HEK293 (cell line): ENCODE measurements around the gene CSAG3.
"Not testable (repeated sequence)": the region's sequence is repeated elsewhere in the genome, so short reads cannot be mapped to it uniquely, and the experiment has no call there.

Experiments used
- CTCF ChIA-PET: fragments of 350-600 bp; formaldehyde crosslinking; extraction: SDS; loops from one replicate; lab custom pipeline; 2021; ENCODE audit warnings: antibody characterized with exemption; lab: Yijun Ruan, JAX
- POLR2A ChIA-PET: fragments of 300-600 bp; formaldehyde crosslinking; extraction: SDS; loops from one replicate; lab custom pipeline; 2020; ENCODE audit warnings: antibody characterized with exemption, inconsistent platforms; lab: Yijun Ruan, JAX
- H3K27ac ChIP-seq: fragments of 200-500 bp; sonication (Bioruptor generic); 2 replicates; pipeline ENCODE4 v1.5.1; 2014; ENCODE audit warnings: low read depth, low read length, control low read depth, inconsistent platforms; ENCODE audit errors: extremely low read depth
- H3K36me3 ChIP-seq, 2 experiments: fragments of 200-500 bp in 1 of 2; sonication (Bioruptor generic) in 1 of 2; 1 replicate in 1 of 2; 2 replicates in 1 of 2; pipeline ENCODE4 v1.5.1; 2014 to 2017; ENCODE audit warnings: inconsistent platforms in 2 of 2, low read length in 2 of 2; ENCODE audit not compliant: control insufficient read depth in 2 of 2, insufficient read depth in 1 of 2
- H3K4me1 ChIP-seq: fragments of 200-500 bp; sonication (Bioruptor generic); 2 replicates; pipeline ENCODE4 v1.5.1; 2014; ENCODE audit warnings: mild to moderate bottlenecking, low read length, inconsistent platforms; ENCODE audit not compliant: control insufficient read depth, insufficient read depth
- H3K4me3 ChIP-seq: 2 replicates; pipeline ENCODE4 v1.5.1; 2011; ENCODE audit warnings: low read depth, mild to moderate bottlenecking, control low read depth, low read length, moderate library complexity
- H3K9me3 ChIP-seq: fragments of 200-500 bp; sonication (Bioruptor generic); 2 replicates; pipeline ENCODE4 v1.5.1; 2014; ENCODE audit warnings: low read depth, low read length, inconsistent platforms; ENCODE audit not compliant: control insufficient read depth, insufficient read depth
- BCL11B ChIP-seq: fragments of 450-650 bp; formaldehyde crosslinking; IDR thresholded peaks from 2 replicates; pipeline ENCODE4 v1.5.1; 2016; ENCODE audit warnings: low read depth, missing biosample characterization, missing genetic modification characterization
- INSM2 ChIP-seq: fragments of 450-650 bp; formaldehyde crosslinking; IDR thresholded peaks from 2 replicates; pipeline ENCODE4 v1.5.1; 2016; ENCODE audit warnings: missing biosample characterization, missing genetic modification characterization
- KLF17 ChIP-seq: fragments of 450-650 bp; formaldehyde crosslinking; IDR thresholded peaks from 2 replicates; pipeline ENCODE4 v1.5.1; 2016; ENCODE audit warnings: missing biosample characterization, missing genetic modification characterization
- MYNN ChIP-seq: fragments of 450-650 bp; formaldehyde crosslinking; IDR thresholded peaks from 2 replicates; pipeline ENCODE4 v1.5.1; 2016; ENCODE audit warnings: missing biosample characterization, missing genetic modification characterization, borderline replicate concordance
- OVOL3 ChIP-seq: fragments of 450-650 bp; formaldehyde crosslinking; IDR thresholded peaks from 2 replicates; pipeline ENCODE4 v1.5.1; 2016; ENCODE audit warnings: missing biosample characterization, missing genetic modification characterization
- PATZ1 ChIP-seq: fragments of 450-650 bp; formaldehyde crosslinking; IDR thresholded peaks from 2 replicates; pipeline ENCODE4 v1.5.1; 2016; ENCODE audit warnings: missing biosample characterization, missing genetic modification characterization
- ZNF112 ChIP-seq: fragments of 450-650 bp; formaldehyde crosslinking; IDR thresholded peaks from 2 replicates; pipeline ENCODE4 v1.5.0; 2017; ENCODE audit warnings: missing biosample characterization, missing genetic modification characterization
- ZNF223 ChIP-seq: fragments of 450-650 bp; formaldehyde crosslinking; IDR thresholded peaks from 2 replicates; pipeline ENCODE4 v1.5.1; 2016; ENCODE audit warnings: missing biosample characterization, missing genetic modification characterization
- ZNF266 ChIP-seq: fragments of 450-650 bp; formaldehyde crosslinking; IDR thresholded peaks from 2 replicates; pipeline ENCODE4 v1.5.1; 2016; ENCODE audit warnings: missing biosample characterization, missing genetic modification characterization, low read depth
- ZNF394 ChIP-seq: fragments of 450-650 bp; formaldehyde crosslinking; IDR thresholded peaks from 2 replicates; pipeline ENCODE4 v1.5.1; 2016; ENCODE audit warnings: missing biosample characterization, missing genetic modification characterization, mild to moderate bottlenecking, moderate library complexity, borderline replicate concordance
- ZNF404 ChIP-seq: fragments of 450-650 bp; formaldehyde crosslinking; IDR thresholded peaks from 2 replicates; pipeline ENCODE4 v1.5.1; 2017; ENCODE audit warnings: missing biosample characterization, missing genetic modification characterization
- ZNF473 ChIP-seq: fragments of 450-650 bp; formaldehyde crosslinking; IDR thresholded peaks from 2 replicates; pipeline ENCODE4 v1.5.1; 2017; ENCODE audit warnings: missing biosample characterization, missing genetic modification characterization
- ZNF544 ChIP-seq: fragments of 450-650 bp; formaldehyde crosslinking; IDR thresholded peaks from 2 replicates; pipeline ENCODE4 v1.5.0; 2017; ENCODE audit warnings: missing biosample characterization, missing genetic modification characterization
- ZNF558 ChIP-seq: fragments of 450-650 bp; formaldehyde crosslinking; IDR thresholded peaks from 2 replicates; pipeline ENCODE4 v1.5.1; 2016; ENCODE audit warnings: missing biosample characterization, missing genetic modification characterization
- ZNF585B ChIP-seq: fragments of 450-650 bp; formaldehyde crosslinking; IDR thresholded peaks from 2 replicates; pipeline ENCODE4 v1.5.1; 2016; ENCODE audit warnings: missing biosample characterization, missing genetic modification characterization
- ZNF639 ChIP-seq: fragments of 450-650 bp; formaldehyde crosslinking; IDR thresholded peaks from 2 replicates; pipeline ENCODE4 v1.5.1; 2016; ENCODE audit warnings: missing biosample characterization, missing genetic modification characterization
- ZNF645 ChIP-seq: fragments of 450-650 bp; formaldehyde crosslinking; IDR thresholded peaks from 2 replicates; pipeline ENCODE4; 2016; ENCODE audit warnings: missing biosample characterization, missing genetic modification characterization
- ZNF677 ChIP-seq: fragments of 450-650 bp; IDR thresholded peaks from 2 replicates; pipeline ENCODE4 v1.5.0; 2018; ENCODE audit warnings: missing biosample characterization, mild to moderate bottlenecking, missing genetic modification characterization, moderate library complexity
- ZNF837 ChIP-seq: fragments of 450-650 bp; formaldehyde crosslinking; IDR thresholded peaks from 2 replicates; pipeline ENCODE4 v1.5.1; 2016; ENCODE audit warnings: missing biosample characterization, missing genetic modification characterization
- ZSCAN4 ChIP-seq: fragments of 450-650 bp; formaldehyde crosslinking; IDR thresholded peaks from 2 replicates; pipeline ENCODE4 v1.5.1; 2017; ENCODE audit warnings: missing biosample characterization, missing genetic modification characterization

Gene CSAG3

GRCh38 chrX:152735101-152735500 lies 23.9 kb upstream of the CSAG3 start (continued):
- TF ChIP-seq PATZ1 (tag by site-specific recombination) (no peak), ZNF394 (no peak), ZNF639 (tag by site-specific recombination) (no peak), KLF17 (tag by site-specific recombination) (no peak), ZNF645 (tag by site-specific recombination) (no peak), BCL11B (no peak), ZNF266 (no peak), ZNF473 (tag by site-specific recombination) (no peak)
- TF ChIP-seq, all 188 proteins: peak for 0

GRCh38 chrX:152735860-152736511 lies 23.0 kb upstream of the CSAG3 start:
- H3K27ac ChIP-seq, result no peak overlapping the region
- no peak for TF ChIP-seq MYNN (tag by site-specific recombination)
- TF ChIP-seq ZNF112, result no peak
- no peak for TF ChIP-seq INSM2 (tag by site-specific recombination)
- no peak for TF ChIP-seq ZNF677 (tag by site-specific recombination)
- TF ChIP-seq ZNF837, result no peak
- no peak for TF ChIP-seq OVOL3
- TF ChIP-seq ZNF223, result no peak
- TF ChIP-seq ZSCAN4 (tag by site-specific recombination), result no peak
- TF ChIP-seq ZNF544 (tag by site-specific recombination), result no peak
- no peak for TF ChIP-seq ZNF404 (tag by site-specific recombination)
- TF ChIP-seq ZNF585B, result no peak
- TF ChIP-seq ZNF558 (tag by site-specific recombination), result no peak
- CTCF ChIA-PET, result no interaction called here
- H3K9me3 ChIP-seq, result no peaks in the 10 kb centered on the region
- no peak overlapping the region for H3K4me3 ChIP-seq
- H3K36me3 ChIP-seq, result no peaks in the 10 kb centered on the region
- POLR2A ChIA-PET, result no interaction called here
- no peaks in the 10 kb centered on the region for H3K4me1 ChIP-seq

GRCh38 chrX:152736528-152736927 lies 22.5 kb upstream of the CSAG3 start:
- H3K4me3 ChIP-seq, POLR2A ChIA-PET, H3K27ac ChIP-seq, H3K9me3 ChIP-seq, H3K36me3 ChIP-seq, H3K4me1 ChIP-seq, CTCF ChIA-PET: not testable (repeated sequence)
